Tibial nerve (tissue), 3 donors: Measurements from ENCODE around the gene RTN1.

ENCODE experiments used
- POLR2A ChIP-seq, 2 donors: fragments of 450-650 bp; IDR thresholded peaks; one replicate each; pipeline ENCODE4 v1.6.1; 2017; ENCODE audit warnings: antibody characterized with exemption in 2 of 2, mild to moderate bottlenecking in 2 of 2, moderate library complexity in 2 of 2
- TF ChIP-seq, protein P1 (sequence below), 5 experiments: fragments of 200-600 bp in 3 of 5; fragments of 450-650 bp in 2 of 5; sonication (generic) in 3 of 5; IDR thresholded peaks; one replicate each; pipeline ENCODE4 v1.5.1; 2016 to 2019; ENCODE audit warnings: antibody characterized with exemption in 5 of 5, mild to moderate bottlenecking in 3 of 5, moderate library complexity in 2 of 5

DNA sequence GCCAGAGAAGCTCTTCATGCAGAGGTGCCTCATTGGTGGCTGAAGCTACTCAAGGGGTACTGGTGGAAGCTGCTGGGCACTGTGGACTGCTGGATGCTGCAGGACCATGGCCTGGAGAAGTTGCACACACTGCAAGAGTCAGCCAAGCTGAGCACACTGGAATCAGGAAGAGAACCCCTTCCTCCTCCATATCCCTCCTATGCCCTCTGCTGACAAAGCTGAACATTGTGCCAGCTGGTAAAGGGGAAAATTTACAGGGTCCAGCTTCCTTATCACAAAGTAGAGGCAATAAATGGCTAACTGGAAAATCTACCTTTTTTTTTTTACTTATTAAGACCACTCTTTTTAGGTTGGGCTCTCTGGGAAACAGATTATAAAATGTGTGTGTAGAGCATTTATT, 300.5 kb downstream of the RTN1 start:
- TF ChIP-seq POLR2A (IDR thresholded peaks at IDR 0.05): no peak
- TF ChIP-seq, protein P1, sequence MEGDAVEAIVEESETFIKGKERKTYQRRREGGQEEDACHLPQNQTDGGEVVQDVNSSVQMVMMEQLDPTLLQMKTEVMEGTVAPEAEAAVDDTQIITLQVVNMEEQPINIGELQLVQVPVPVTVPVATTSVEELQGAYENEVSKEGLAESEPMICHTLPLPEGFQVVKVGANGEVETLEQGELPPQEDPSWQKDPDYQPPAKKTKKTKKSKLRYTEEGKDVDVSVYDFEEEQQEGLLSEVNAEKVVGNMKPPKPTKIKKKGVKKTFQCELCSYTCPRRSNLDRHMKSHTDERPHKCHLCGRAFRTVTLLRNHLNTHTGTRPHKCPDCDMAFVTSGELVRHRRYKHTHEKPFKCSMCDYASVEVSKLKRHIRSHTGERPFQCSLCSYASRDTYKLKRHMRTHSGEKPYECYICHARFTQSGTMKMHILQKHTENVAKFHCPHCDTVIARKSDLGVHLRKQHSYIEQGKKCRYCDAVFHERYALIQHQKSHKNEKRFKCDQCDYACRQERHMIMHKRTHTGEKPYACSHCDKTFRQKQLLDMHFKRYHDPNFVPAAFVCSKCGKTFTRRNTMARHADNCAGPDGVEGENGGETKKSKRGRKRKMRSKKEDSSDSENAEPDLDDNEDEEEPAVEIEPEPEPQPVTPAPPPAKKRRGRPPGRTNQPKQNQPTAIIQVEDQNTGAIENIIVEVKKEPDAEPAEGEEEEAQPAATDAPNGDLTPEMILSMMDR (IDR thresholded peaks at IDR 0.05): no peak
